Right ventricle myocardium inferior (tissue), 1 donor: ENCODE data around the gene LDLRAD2. TPM values are rescaled to one million over a fixed set of nuclear protein-coding genes. Genes with fewer than 3 reads are reported as not detected.
A peak's percentile ranks its signal among the peaks of the same experiment; 100 is the strongest.
"Not testable (repeated sequence)": the region's sequence is repeated elsewhere in the genome, so short reads cannot be mapped to it uniquely, and the experiment has no call there.

ENCODE experiments used
- ATAC-seq: fragments of 200-7000 bp; cut with Tn5 transposase; one replicate; pipeline ENCODE4 v1.9.1; 2020; ENCODE audit warnings: mild to moderate bottlenecking, moderate library complexity
- DNase-seq: peaks from one replicate; pipeline ENCODE4 v3.0.0; 2021; ENCODE audit errors: missing footprints
- intact Hi-C: fragments of 100-400 bp; cut with DNase I; formaldehyde crosslinking; loops from one replicate; pipeline ENCODE4 v1.11.0; 2022
- long read RNA-seq: library from polyadenylated mRNA; unstranded; transcript quantifications from one replicate; pipeline ENCODE4 v2.0.0, GENCODE V29; 2021
- total RNA-seq: library from RNA; stranded (reverse); fragmentation: NEBNext Ultra II Directional; extraction: Animal tissue kit (Norgen Biotek cat#: 25700); gene quantifications from one replicate; pipeline ENCODE4 v1.2.1, GENCODE V29; 2021
- donor health status: DM: no; HTN: yes; CAD: no; lungs with severe emphysema.

The LDLRAD2 gene
- not detected for total RNA-seq
- long read RNA-seq, result 0 reads

GRCh38 chr1:21811875-21812305 is at the start of gene LDLRAD2:
Gene LDLRAD2 (plus strand): TSS chr1:21812265. CDS start chr1:21812452, 187 bp downstream.
- no peak for ATAC-seq
- intact Hi-C loops, result no loop called here
- DNase-seq, result no peak

- DNase-seq (no peak), ATAC-seq (no peak)
- intact Hi-C loops, result no loop called here
Measured at GRCh38 chr1:21763236-21763635, 48.8 kb upstream of the LDLRAD2 start.

- intact Hi-C loops, result no loop called here
- peak; percentile 37 for ATAC-seq
- DNase-seq, result no peak
Measured at GRCh38 chr1:21763694-21764419, 48.2 kb upstream of the LDLRAD2 start.

- intact Hi-C loops, result no loop called here
- ATAC-seq, result peak; percentile 89
- no peak for DNase-seq
Measured at GRCh38 chr1:21764615-21765423, 47.2 kb upstream of the LDLRAD2 start.

- ATAC-seq (no peak), DNase-seq (no peak)
- intact Hi-C loops, result no loop called here
Measured at GRCh38 chr1:21766210-21766609, 45.9 kb upstream of the LDLRAD2 start.

- intact Hi-C loops, ATAC-seq, DNase-seq: not testable (repeated sequence)
Measured at GRCh38 chr1:21767106-21767505, 45.0 kb upstream of the LDLRAD2 start.

GRCh38 chr1:21770201-21770600 is 41.9 kb upstream of the LDLRAD2 start:
- no peak for ATAC-seq
- DNase-seq, result no peak
- intact Hi-C loops, result no loop called here

GRCh38 chr1:21770602-21771001 is 41.5 kb upstream of the LDLRAD2 start:
- ATAC-seq, DNase-seq, intact Hi-C loops: not testable (repeated sequence)

GRCh38 chr1:21771672-21772071 is 40.4 kb upstream of the LDLRAD2 start:
- intact Hi-C loops, DNase-seq, ATAC-seq: not testable (repeated sequence)

- ATAC-seq, result no peak
- no peak for DNase-seq
- intact Hi-C loops, result no loop called here
Measured at GRCh38 chr1:21773585-21773984, 38.5 kb upstream of the LDLRAD2 start.

- intact Hi-C loops, result no loop called here
- no peak for ATAC-seq
- DNase-seq, result no peak
Measured at GRCh38 chr1:21774835-21775549, 37.1 kb upstream of the LDLRAD2 start.

GRCh38 chr1:21775550-21775914 is 36.5 kb upstream of the LDLRAD2 start:
- DNase-seq (no peak), ATAC-seq (no peak)
- intact Hi-C loops, result no loop called here

- intact Hi-C loops, result no loop called here
- DNase-seq (no peak), ATAC-seq (no peak)
Measured at GRCh38 chr1:21775985-21776562, 36.0 kb upstream of the LDLRAD2 start.

GRCh38 chr1:21776925-21777324 is 35.1 kb upstream of the LDLRAD2 start:
- intact Hi-C loops, ATAC-seq, DNase-seq: not testable (repeated sequence)

GRCh38 chr1:21778405-21778727 is 33.7 kb upstream of the LDLRAD2 start:
- DNase-seq (no peak), ATAC-seq (no peak)
- intact Hi-C loops, result no loop called here

- ATAC-seq (no peak), DNase-seq (no peak)
- intact Hi-C loops, result no loop called here
Measured at GRCh38 chr1:21779613-21780521, 32.2 kb upstream of the LDLRAD2 start.

GRCh38 chr1:21781815-21782348 is 30.2 kb upstream of the LDLRAD2 start:
- ATAC-seq (no peak), DNase-seq (no peak)
- intact Hi-C loops, result no loop called here

- intact Hi-C loops, result no loop called here
- DNase-seq (no peak), ATAC-seq (peak; percentile 25)
Measured at GRCh38 chr1:21782349-21782867, 29.7 kb upstream of the LDLRAD2 start.
